ENCODE data around the gene SLC7A14.

The SLC7A14 gene

DNA sequence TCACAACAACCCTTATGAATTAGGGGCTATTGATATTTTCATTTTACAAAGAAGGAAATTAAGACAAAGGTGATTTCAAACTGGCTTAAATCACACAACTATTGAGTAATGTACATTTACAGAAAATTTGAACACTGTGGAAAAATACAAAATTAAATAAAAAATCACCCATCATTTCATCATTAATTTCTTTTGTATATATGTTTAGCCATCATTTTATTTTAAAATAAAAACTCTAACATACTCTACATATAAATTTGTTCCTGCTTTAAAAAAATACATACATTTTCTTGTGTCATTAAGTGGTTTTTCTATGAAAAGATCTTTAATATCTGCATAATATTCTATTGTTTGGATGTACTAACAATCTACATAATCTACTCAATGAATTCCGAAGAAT, 147.0 kb downstream of the SLC7A14 start:
- DNase-seq = no peak
- intact Hi-C loops (cut with DNase I) = no loop called here

DNA sequence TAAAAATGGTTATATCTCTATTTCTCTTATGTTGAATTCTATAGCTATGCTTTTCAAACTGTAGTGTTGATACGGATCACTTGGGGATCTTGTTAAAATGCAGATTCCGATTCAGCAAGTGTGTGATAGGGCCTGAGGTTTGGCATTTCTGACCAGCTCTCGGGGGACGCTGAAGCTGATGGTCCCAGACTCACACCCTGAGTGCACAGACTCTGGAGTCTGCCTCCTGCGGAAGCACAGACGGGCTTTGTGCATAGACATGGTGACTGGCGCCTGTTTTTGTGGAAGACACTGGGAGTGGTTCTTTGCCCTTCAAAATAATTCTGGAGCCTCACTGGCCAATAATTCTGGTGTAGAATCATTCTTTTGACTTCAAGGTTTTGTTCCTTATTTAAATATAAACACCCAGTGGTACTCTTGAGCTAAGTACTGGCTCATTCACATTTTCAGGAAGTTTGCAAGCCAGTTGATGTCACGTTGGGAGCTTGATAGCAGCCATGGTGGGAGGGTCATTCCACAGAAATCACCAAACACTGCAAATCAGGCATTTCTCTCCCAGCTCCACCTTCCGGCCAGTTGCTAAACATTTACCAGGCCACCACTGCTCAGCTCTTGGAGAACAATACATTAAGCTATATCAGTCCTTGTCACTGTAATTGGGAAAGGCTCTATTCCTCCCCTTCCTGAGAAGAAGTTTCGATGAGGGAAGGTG, 148.0 kb downstream of the SLC7A14 start:
- DNase-seq = peak in 1 of 10 donors; percentile 83
- intact Hi-C loops (cut with DNase I) = no loop called here

DNA sequence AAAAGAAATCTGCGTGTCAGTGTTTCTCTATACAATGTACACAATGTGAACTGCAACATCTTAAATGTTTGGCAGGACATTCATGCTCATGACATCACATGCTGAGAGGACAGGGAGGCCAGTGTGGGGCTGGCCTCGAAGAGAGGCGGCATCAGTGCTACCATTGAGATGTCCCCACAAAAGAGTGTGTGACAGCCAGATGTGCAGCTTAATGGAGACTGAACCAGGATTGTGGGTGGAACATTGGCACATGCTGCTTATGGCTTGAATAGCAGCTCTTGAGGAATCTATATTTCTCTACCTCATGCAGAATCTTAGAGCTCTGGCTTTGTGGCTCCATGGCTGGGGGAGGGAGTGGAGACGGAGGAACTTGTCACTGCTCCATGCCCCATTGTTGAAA, 148.7 kb downstream of the SLC7A14 start:
- intact Hi-C loops (cut with DNase I) = no loop called here
- DNase-seq = peak in 9 of 10 donors; percentile 54 to 95 (median 76)

DNA sequence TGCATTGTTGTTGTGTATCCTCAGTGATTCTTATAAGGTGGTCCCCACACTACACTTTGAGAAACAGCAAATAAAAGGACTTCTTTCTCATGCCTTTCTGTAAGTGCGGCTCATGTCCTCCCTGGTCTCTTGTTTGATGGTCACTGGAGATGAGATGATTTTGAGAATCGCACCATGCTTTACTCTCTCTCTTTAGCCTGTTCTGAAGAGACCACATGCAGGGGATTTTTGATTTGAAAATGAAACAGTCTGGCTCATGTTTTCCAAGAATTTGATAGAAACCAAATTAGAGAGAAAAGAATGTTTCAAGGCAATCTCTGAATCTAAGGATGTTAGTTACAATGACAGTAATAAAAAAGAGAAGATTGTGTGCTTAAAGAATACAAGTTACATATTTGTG, 149.2 kb downstream of the SLC7A14 start:
- intact Hi-C loops (cut with DNase I) = no loop called here
- DNase-seq = no peak

DNA sequence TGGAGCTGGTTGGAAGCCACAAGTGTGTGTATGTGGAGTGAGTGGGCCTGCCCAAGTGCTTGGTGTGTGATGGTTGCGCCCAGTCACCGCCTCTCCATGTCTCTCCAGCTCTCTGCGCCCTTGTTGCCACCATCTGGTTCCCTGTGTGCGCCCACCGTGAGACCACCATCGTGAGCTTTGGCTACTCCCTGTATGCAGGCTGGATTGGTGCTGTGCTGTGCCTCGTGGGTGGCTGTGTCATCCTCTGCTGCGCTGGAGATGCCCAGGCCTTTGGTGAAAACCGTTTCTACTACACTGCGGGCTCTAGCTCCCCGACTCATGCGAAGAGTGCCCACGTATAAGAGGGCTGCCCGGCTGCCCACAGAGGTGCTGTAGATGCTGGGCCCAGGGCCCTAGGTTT, 153.5 kb downstream of the SLC7A14 start:
- intact Hi-C loops (cut with DNase I) = no loop called here
- peak in 1 of 10 donors; percentile 86 for DNase-seq

DNA sequence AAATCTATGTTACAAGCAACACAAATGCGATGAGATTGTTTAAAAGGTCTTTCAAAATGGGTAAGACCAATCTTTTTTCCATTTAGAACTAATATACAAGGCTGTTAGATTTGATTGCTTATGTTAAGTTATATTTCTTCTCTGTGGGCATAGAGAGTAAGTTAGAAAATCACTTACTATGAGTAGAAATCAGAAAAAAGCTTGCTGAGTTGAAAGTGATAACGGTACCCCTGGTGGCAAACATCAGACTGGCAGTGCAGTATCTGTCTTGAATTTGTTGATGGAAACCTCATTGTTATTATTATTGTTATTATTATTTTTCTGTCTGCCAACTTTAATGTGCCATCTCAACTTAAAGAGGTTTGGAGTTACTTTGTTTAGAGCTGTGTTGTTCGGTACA, 154.8 kb downstream of the SLC7A14 start:
- intact Hi-C loops (cut with DNase I) = no loop called here
- DNase-seq = no peak

DNA sequence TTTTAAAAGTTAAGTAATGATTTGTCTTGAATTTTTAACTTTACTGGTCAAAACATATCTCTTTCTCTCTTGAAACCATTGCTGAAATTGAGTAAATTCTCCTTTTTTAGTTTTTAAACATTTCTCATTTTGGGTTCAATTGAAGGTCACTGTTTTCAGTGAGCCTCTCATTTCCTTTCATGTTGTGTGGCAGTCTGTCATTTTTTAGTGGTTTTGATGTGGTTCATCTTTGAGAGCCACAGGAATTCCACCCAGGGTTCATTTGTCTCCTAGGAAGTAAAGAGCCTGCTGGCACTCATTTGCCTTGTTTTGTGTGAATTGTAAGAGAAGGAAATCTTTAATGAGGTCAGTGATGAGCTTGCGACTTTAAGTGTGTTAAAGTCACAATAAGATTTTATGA, 156.8 kb downstream of the SLC7A14 start:
- DNase-seq = no peak
- intact Hi-C loops (cut with DNase I) = no loop called here

DNA sequence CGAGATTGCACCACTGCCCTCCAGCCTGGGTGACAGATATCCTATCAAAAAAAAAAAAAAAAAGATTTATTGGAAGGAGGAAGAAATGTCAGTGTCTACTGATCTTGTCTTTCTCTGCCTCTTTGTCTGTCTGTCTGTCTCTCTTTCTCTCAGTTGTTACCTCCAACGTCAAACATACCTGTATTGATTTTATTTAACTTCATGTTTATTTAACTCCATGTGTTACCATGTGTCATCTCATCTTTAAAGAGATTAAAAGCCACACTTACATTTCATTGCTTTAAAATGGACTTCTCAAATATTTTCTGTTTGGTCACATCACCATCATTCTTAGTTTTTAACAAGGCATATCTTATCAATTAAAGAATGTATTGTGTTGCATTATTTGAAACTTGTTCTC, 157.8 kb downstream of the SLC7A14 start:
- intact Hi-C loops (cut with DNase I) = no loop called here
- no peak for DNase-seq

DNA sequence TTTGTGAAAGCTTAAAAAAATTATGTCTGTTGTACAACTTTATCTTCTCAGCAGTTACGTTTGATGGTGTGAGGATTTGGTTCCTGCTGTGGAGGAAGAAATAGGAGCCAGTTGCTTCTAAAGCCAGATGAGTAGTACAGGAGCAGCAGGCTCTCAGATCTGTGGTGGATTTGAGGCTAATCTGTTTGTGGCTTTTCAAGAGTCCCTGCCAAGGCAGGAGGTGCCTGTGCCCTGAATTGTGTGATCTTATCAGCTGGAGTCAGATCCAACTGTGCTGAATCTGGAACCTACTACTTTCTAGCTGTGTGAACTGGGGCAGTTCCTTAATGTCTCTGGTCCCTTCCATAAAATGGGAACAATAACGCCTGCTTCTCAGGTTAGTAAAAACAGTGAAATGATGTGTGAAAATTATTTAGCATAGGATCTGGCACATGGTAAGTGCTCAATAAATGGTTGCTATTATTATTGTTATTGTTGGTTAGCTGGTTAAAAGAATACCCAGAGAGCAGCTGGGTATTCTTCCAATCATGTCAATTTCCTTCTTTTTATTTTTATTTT, 159.6 kb downstream of the SLC7A14 start:
- no peak for DNase-seq
- intact Hi-C loops (cut with DNase I) = no loop called here

DNA sequence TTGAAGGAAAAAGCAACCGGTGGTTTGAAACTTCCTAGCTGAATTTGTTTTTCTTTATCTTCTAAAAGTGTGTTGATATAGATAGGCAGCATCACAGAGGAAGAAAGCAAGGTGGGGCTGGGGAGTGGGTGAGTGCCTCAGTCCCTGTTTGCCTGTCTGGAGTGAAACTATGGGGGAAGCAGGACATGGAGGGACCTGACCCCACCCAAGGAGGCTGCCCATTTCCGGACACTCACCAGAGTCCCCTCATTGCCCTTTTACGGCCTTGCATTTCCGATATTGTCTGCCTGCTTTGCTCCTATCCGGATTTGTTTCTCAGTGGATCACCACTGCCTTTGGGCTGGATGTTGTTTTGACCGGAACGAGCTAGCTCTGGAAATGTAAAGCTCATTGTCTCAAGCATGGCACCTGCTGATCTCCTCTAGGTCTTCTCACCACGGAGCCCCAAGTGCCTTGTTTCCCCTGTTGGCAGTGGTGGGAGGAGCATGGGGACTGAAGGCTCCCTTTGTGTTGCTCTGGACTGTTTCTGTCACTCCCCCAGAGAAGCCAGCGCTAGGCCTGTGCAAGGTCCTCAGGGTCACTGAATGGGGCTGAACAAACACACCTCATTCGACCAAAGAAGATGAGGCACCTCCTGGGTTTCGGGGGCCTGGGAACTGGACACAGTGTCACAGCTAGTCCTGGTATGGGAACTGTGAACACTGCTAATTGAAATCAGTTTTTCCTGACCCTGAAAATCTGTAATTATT, 160.2 kb downstream of the SLC7A14 start:
- DNase-seq = peak in 9 of 10 donors; percentile 51 to 95 (median 74)
- intact Hi-C loops (cut with DNase I) = no loop called here

DNA sequence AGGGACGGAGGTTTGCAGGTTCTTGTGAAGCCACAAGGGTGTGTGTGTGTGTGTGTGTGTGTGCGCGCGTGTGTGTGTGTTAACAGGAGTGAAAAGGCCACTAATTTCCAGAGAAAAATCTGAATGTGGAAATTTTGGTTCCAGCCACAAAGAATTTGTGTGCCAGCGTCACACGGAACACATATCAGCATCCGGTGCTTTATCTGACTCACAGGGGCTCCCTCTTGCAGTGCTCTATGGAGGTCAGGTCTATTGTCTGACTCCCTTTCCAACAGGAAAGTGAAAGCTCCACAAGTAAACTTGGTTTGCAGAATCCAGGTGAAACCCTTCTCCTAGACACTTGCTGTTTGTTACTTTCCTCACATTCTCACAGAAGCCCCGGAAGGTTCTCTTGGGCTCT, 161.0 kb downstream of the SLC7A14 start:
- DNase-seq = no peak
- intact Hi-C loops (cut with DNase I) = no loop called here

DNA sequence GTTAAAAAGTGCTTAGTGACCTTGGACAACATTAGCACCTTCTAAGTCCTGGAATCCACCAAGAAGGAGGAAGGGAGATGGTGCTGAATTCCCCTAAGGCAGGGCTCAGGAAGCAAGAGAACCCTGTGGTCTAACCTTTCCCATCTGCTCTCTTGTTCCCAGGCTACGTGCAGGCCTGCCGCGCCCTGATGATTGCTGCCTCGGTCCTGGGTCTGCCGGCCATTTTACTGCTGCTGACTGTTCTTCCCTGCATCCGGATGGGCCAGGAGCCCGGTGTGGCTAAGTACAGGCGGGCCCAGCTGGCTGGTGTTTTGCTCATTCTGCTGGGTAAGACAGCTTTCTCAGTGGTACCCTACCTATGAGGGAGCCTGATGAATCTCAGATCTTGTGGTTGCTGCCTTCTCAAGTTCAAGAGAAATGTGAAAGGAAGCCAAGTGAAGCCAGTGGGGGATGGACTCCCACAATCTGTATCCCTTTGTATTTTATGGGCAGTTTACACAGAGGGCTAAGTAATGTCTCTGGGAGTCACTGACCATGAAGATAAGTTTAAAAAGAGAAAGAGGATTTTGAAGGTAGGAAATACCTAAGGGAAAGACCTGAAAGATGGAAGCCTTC, 162.8 kb downstream of the SLC7A14 start:
- DNase-seq = peak in 2 of 10 donors; percentile 41 to 84
- intact Hi-C loops (cut with DNase I) = no loop called here

DNA sequence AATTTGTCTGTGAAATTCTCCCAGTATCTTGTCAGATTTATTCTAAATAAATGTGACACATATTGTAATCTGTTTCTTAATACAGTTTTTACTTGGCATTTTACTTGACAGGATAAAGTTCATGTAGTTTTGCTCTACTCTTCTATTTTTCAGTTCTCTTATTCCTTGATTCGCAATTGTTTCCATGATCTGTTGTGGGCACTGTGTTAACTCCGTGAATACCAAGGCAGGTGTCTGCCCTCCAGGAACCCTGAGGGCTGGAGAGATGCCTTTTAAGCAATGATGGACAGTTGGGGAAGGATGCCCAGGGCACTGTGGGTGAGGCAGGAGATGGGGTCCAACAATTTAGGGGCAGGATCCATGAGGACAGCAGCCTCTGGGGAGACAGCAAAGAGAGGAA, 164.1 kb downstream of the SLC7A14 start:
- peak in 1 of 10 donors; percentile 26 for DNase-seq
- intact Hi-C loops (cut with DNase I) = no loop called here

DNA sequence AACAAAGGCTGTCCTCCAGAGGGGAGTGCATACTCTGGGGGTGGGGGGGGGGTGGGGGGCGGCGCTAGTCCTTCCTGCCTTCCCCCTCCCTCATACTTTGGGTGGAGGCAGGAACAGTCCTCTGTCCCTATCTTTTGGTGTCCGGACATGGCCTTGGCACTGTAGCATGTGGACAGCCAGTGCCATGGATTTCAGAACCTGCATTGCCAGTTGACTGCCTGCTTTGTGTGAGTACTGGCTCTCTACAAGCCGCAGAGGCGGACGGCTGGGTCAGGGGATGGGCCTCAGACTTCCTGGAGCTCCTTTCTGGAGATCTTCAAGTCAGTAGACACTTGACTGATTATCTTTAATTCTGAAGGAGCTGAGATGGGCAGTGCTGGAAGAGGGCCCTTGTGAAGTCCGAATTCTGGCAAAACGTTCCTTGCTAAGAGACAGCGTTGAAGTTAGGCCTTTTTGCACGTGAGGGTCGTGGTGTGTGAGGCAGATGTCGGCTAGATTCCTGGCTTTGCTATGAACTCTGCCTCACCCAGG, 164.7 kb downstream of the SLC7A14 start:
- intact Hi-C loops (cut with DNase I) = no loop called here
- DNase-seq = peak in 7 of 10 donors; percentile 25 to 91 (median 68)

DNA sequence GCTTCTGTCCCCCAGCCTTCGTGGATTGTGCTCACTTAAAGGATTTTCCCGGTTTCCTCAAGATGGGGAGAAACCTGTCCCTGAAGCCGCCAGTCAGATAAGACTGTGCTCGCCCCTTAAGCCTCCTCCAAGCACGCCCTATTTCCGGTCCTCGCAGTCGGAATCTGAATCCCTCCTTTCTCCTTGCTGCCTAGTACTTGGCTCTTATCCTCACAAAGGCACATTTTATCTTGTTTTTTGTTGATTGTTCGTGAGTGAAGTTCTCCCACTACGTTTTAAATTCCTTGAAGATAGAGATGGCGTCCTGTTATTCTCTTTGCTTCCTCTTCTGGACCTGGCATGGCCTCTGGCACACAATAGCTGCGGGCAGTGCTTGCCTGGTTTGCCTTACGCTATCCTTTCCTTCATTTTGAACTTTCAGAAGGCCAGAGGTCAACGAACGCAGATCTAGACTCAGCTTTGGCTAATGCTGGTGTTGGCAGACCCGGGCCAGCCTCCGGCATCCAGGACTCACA, 165.5 kb downstream of the SLC7A14 start:
- peak in 1 of 10 donors; percentile 68 for DNase-seq
- intact Hi-C loops (cut with DNase I) = no loop called here

DNA sequence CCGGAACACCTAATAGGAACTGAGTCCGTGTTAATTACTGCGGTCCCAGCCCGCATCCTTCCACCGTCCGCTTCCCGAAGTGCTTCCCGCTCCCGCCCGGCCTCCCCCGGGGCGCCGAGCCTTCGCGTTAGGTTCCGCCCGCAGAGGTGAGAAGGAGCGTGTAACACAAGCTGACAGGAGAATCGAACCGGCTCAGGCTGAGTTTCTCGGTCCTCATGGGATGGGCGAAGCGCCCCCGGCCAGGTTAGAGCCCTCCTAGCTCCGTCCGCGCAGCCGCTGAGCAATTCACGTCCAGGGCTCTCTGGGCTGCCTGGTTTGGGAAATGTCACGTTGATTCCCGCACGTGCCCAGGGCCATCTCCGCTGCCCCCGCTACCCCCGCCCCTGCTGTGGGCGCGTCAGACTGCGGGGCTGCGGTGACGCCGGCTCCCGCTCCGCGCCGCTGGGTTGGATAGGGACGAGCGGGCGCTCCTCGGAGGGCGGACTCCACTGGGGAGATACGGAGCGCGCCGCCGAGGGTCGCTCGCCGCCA, 166.3 kb downstream of the SLC7A14 start:
- intact Hi-C loops (cut with DNase I) = loop anchor here (5.0 to 10.0 kb wide), 4 partner anchors 53 to 235 kb away; partner anchors contain the start of gene PHC3
- DNase-seq = peak in 8 of 10 donors; percentile 43 to 94 (median 66)

DNA sequence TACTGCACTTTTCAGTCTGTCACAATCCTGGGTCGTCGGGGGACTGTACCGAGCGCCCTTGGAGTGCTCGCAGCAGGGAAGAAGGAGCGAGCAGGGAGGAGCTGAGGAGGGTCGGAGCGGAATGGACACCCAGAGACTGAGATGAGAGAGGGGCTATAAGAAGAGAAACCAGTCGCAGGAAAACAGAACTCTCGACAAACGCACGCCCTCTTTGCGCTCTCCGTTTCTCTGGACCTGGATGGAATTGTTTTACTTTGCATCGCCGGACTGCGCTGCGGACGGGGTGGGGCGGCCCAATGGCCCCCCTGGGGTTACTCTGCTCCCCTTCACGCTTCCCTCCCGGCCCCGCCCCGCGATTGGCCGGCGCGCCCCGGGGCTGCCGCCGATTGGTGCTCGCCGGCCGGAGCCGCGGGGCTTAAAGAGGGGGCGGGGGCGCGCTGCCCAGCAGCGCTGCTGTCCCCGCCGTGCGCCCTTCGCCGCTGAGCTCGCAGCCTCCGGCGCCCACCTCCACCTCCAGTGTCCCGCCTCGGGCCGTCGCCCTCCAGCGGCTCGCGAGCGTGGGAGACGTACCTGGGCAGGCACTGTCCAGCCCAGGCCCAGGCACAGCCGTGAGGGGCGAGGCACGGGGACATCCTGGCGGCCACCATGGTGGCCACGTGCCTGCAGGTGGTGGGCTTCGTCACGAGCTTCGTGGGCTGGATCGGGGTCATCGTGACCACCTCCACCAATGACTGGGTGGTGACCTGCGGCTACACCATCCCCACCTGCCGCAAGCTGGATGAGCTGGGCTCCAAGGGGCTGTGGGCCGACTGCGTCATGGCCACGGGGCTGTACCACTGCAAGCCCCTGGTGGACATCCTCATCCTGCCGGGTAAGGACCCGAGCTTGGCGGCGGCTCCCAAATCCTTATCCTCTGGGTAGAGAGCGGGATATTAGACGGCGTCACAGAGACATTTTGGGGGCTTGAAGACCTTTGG, 167.2 kb downstream of the SLC7A14 start, which contains the start of gene CLDN11:
Gene CLDN11 (plus strand): TSS at position 447 of the 977 bp plus-strand sequence. CDS start 199 bp downstream, at position 646.
- DNase-seq = peak; percentile 57 to 97 (median 70)
- intact Hi-C loops (cut with DNase I) = loop anchor here (5.0 to 10.0 kb wide), 4 partner anchors 54 to 234 kb away; partner anchors contain the start of gene PHC3

DNA sequence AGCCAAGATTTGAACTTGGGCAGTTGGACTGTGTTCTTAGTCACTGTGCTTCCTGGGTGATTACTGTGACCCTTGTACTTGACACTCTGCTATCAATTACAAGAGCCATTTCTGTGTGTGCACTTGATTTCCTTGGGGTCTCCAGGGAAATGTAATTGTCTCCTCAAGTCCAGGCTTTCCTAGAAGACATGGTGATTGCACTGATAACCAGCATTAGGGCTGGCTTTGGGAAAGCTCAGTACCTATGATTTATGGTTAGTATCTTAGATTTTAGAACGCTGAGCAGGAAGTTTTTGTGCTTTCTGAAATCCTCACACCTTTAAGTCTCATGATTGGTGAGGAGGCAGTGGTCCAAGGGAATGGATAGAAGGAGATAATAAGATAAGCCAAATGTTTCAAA, 168.8 kb downstream of the SLC7A14 start:
- intact Hi-C loops (cut with DNase I) = loop anchor here (5.0 to 10.0 kb wide), 4 partner anchors 55 to 232 kb away; partner anchors contain the start of gene PHC3

DNA sequence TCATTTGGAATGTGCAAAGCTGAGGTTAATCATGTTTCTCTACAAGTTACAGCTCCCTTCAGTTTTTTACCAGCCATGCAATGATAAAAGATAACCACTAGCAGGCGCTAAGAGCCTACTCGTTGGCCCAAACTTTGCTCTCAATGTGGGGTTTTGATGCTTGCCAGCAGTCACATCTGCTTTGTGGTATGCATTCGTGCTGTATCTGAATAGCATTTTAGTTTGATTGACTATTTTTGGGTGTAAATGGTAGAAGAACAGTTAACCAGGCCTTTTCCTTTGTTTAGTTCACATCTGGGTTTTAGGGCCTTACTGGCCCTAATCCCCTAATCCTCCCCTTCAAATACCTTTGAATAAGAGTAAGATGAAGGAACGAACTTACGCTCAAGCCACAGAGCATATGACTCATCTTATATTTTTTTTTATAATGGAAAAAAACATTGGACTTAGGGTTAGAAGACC, 171.6 kb downstream of the SLC7A14 start:
- DNase-seq = peak in 4 of 10 donors; percentile 40 to 88 (median 46)
- intact Hi-C loops (cut with DNase I) = loop anchor here (1.0 to 10.0 kb wide), 4 partner anchors 211 to 398 kb away; partner anchors contain the start of gene PHC3

More for the DNA sequence above, 168.8 kb downstream of the SLC7A14 start:
- DNase-seq = no peak
